Measurements from ENCODE around the gene SMYD4.

GRCh38 chr17:1875597-1875996 is 45.9 kb upstream of the SMYD4 start:
- no peak for TF ChIP-seq ZNF747 (tag by site-specific recombination; IDR thresholded peaks at IDR 0.05)
- TF ChIP-seq, protein P1, sequence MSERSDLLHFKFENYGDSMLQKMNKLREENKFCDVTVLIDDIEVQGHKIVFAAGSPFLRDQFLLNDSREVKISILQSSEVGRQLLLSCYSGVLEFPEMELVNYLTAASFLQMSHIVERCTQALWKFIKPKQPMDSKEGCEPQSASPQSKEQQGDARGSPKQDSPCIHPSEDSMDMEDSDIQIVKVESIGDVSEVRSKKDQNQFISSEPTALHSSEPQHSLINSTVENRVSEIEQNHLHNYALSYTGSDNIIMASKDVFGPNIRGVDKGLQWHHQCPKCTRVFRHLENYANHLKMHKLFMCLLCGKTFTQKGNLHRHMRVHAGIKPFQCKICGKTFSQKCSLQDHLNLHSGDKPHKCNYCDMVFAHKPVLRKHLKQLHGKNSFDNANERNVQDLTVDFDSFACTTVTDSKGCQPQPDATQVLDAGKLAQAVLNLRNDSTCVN (tag by site-specific recombination; optimal IDR thresholded peaks at IDR 0.05) = no peak
- no peak for TF ChIP-seq ZNF350 (tag by site-specific recombination; IDR thresholded peaks at IDR 0.05)
- TF ChIP-seq ZNF266 (tag by site-specific recombination; IDR thresholded peaks at IDR 0.05; ENCODE audit: low read depth) = no peak
- TF ChIP-seq ZNF133 (tag by site-specific recombination; IDR thresholded peaks at IDR 0.05) = no peak

Measured in HEK293 (cell line).